GM12878 (cell line): Measurements from ENCODE around the gene GREB1. TPM values are rescaled to one million over a fixed set of nuclear protein-coding genes. Genes with fewer than 3 reads are reported as not detected.

Experiments
- ATAC-seq: fragments of 200-7000 bp; cut with Tn5 transposase; 3 replicates; pipeline ENCODE4 v1.9.1; 2020; ENCODE audit warnings: mild to moderate bottlenecking, moderate library complexity
- BruUV-seq: library from RNA; stranded (reverse); fragments of 400-500 nt; replicated peaks from 2 replicates; lab custom pipeline; 2021; lab: Mats Ljungman, UMichigan
- CTCF ChIA-PET: fragments of 300-600 bp; sonication (Branson Sonifier 250); formaldehyde crosslinking; extraction: SDS; loops from one replicate; lab custom pipeline; 2021; ENCODE audit warnings: inconsistent platforms; lab: Yijun Ruan, JAX
- POLR2A ChIA-PET: fragments of 350-600 bp; formaldehyde crosslinking; extraction: SDS; loops from one replicate; lab custom pipeline; 2021; ENCODE audit warnings: inconsistent platforms; lab: Charles Lee
- RAD21 ChIA-PET: fragments of 300-600 bp; sonication (Branson Sonifier 250); formaldehyde crosslinking; loops from one replicate; lab custom pipeline; 2023; ENCODE audit warnings: antibody characterized with exemption; ENCODE audit not compliant: unreplicated experiment; lab: Charles Lee
- SMC1A ChIA-PET: fragments of 300-600 bp; sonication (Branson Sonifier 250); formaldehyde crosslinking; loops from one replicate; lab custom pipeline; 2023; ENCODE audit not compliant: unreplicated experiment, uncharacterized antibody; lab: Charles Lee
- DNase-seq: peaks from one replicate; pipeline ENCODE4 v3.0.0-alpha.2; 2011; ENCODE audit warnings: low read depth, low spot score
- FAIRE-seq: peaks from 3 replicates; lab custom pipeline; 2011; peaks lifted over from hg19 to GRCh38; lab: Jason Lieb, UNC
- H2AFZ ChIP-seq: 2 replicates; pipeline ENCODE4 v1.6.0; 2011; ENCODE audit warnings: low read depth, low read length, control low read depth; ENCODE audit not compliant: control insufficient read depth
- H3K27ac ChIP-seq: 2 replicates; pipeline ENCODE4 v1.5.1; 2011; ENCODE audit warnings: control low read depth; ENCODE audit not compliant: control insufficient read depth, insufficient read depth
- H3K27me3 ChIP-seq, 2 experiments: replicated peaks in 1 of 2; 2 replicates each; pipeline versions ENCODE4 v1.6.0 to v1.6.1; 2011; ENCODE audit warnings: low read length in 1 of 2; ENCODE audit not compliant: control insufficient read depth in 2 of 2, insufficient read depth in 2 of 2
- H3K36me3 ChIP-seq, 2 experiments: 2 replicates each; pipeline ENCODE4 v1.5.1; 2011; ENCODE audit warnings: low read length in 1 of 2; ENCODE audit not compliant: control insufficient read depth in 2 of 2, insufficient read depth in 2 of 2
- H3K4me1 ChIP-seq: 2 replicates; pipeline ENCODE4 v1.6.1; 2011; ENCODE audit warnings: mild to moderate bottlenecking, low read length, moderate library complexity, mixed read lengths; ENCODE audit not compliant: control insufficient read depth, insufficient read depth
- H3K4me2 ChIP-seq: 2 replicates; pipeline ENCODE4 v1.6.0; 2011; ENCODE audit warnings: control low read depth; ENCODE audit not compliant: control insufficient read depth, insufficient read depth
- H3K4me3 ChIP-seq: fragments of 200-600 bp; sonication (generic); 2 replicates; pipeline ENCODE4 v1.5.1; 2016
- H3K79me2 ChIP-seq: 2 replicates; pipeline ENCODE4 v1.6.0; 2011; ENCODE audit warnings: low read length; ENCODE audit not compliant: control insufficient read depth, insufficient read depth
- H3K9ac ChIP-seq: 2 replicates; pipeline ENCODE4 v1.8.0; 2011; ENCODE audit warnings: low read length, control low read depth, mixed read lengths; ENCODE audit not compliant: control insufficient read depth, insufficient read depth
- H3K9me3 ChIP-seq: replicated peaks from 3 replicates; pipeline ENCODE4 v1.5.1; 2011; ENCODE audit warnings: mild to moderate bottlenecking, low read length; ENCODE audit not compliant: control insufficient read depth, insufficient read depth
- H4K20me1 ChIP-seq: 2 replicates; pipeline ENCODE4 v1.6.0; 2011; ENCODE audit not compliant: control insufficient read depth, insufficient read depth
- BACH1 ChIP-seq: fragments of 450-650 bp; IDR thresholded peaks from 2 replicates; pipeline ENCODE4 v1.6.1; 2017; ENCODE audit warnings: mild to moderate bottlenecking, borderline replicate concordance
- CBX5 ChIP-seq: sonication (generic); IDR thresholded peaks from 2 replicates; pipeline ENCODE4 v1.6.1; 2016; ENCODE audit warnings: low read depth, moderate library complexity, mild to moderate bottlenecking, inconsistent platforms
- IRF4 ChIP-seq: IDR thresholded peaks from 2 replicates; pipeline ENCODE4 v1.6.1; 2011; ENCODE audit warnings: low read depth, low read length
- NFIC ChIP-seq: IDR thresholded peaks from 2 replicates; pipeline ENCODE4 v1.6.1; 2012; ENCODE audit warnings: low read depth, mild to moderate bottlenecking, inconsistent platforms, low read length, moderate library complexity
- RBBP5 ChIP-seq: fragments of 200-600 bp; sonication (generic); conservative IDR thresholded peaks from 2 replicates; pipeline ENCODE4 v1.6.1; 2016
- SRF ChIP-seq, 2 experiments: IDR thresholded peaks; 2 replicates each; pipeline ENCODE4 v1.6.1; 2011; ENCODE audit warnings: low read depth in 2 of 2, low read length in 2 of 2, mild to moderate bottlenecking in 1 of 2, moderate library complexity in 1 of 2
- WRNIP1 ChIP-seq: IDR thresholded peaks from 2 replicates; pipeline ENCODE4 v1.6.1; 2011; ENCODE audit warnings: low read depth, low read length, improper control_type of control experiment, borderline replicate concordance
- WGBS: methylation state at CpG from one replicate; pipeline ENCODE4 v1.1.6; 2016; ENCODE audit warnings: low lambda C conversion rate; ENCODE audit not compliant: insufficient replicate concordance, insufficient coverage; ENCODE audit errors: missing lambda C conversion rate; 5-methylcytosine and 5-hydroxymethylcytosine counted together
- in situ Hi-C: fragments of 300-500 bp; cut with MboI; formaldehyde crosslinking; loops from 9 replicates; pipeline ENCODE4 v1.14.3; 2018; ENCODE audit warnings: mixed read lengths
- intact Hi-C: fragments of 100-400 bp; cut with micrococcal nuclease; formaldehyde crosslinking; loops from one replicate; pipeline ENCODE4 v1.14.2; 2022; ENCODE audit not compliant: unreplicated experiment
- polyA plus RNA-seq, 11 experiments: library from polyadenylated mRNA; depleted of rRNA in 4 of 11; unstranded in 6 of 11; stranded (reverse) in 5 of 11; fragments of >200 nt; fragmentation: Nextera tagmentation in 4 of 11; fragmentation: Illumina TruSeq in 1 of 11; extraction: Ambion mirVana in 4 of 11; extraction: Trizol in 1 of 11; gene quantifications; 1 replicate in 1 of 11; 2 replicates in 10 of 11; pipeline versions ENCODE4 v1.2.1 to v1.2.3, GENCODE V29; 2011 to 2016; ENCODE audit warnings: inconsistent platforms in 2 of 11, missing spikeins in 2 of 11, low read depth in 1 of 11
- total RNA-seq, 4 experiments: library from RNA; depleted of rRNA in 3 of 4; stranded (reverse); fragments of >200 nt in 3 of 4; fragmentation: Illumina TruSeq in 1 of 4; extraction: Trizol in 1 of 4; gene quantifications; 2 replicates each; pipeline versions ENCODE4 v1.2.1 to v1.2.3, GENCODE V29; 2013 to 2021
- TF ChIP-seq, protein P1 (sequence below): fragments of 450-650 bp; formaldehyde crosslinking; IDR thresholded peaks from 2 replicates; pipeline ENCODE4 v1.5.0; 2022; ENCODE audit warnings: mild to moderate bottlenecking, missing genetic modification characterization
- TF ChIP-seq, protein P2 (sequence below): fragments of 450-650 bp; IDR thresholded peaks from 2 replicates; pipeline ENCODE4 v1.6.1; 2018; ENCODE audit warnings: borderline replicate concordance, mild to moderate bottlenecking; ENCODE audit not compliant: partially characterized antibody
- TF ChIP-seq, protein P3 (sequence below): IDR thresholded peaks from 2 replicates; pipeline ENCODE4 v1.6.1; 2011; ENCODE audit warnings: borderline replicate concordance, low read depth, mild to moderate bottlenecking, moderate library complexity, mixed read lengths, low read length; ENCODE audit not compliant: insufficient read depth; ENCODE audit errors: extremely low read length
- TF ChIP-seq, protein P4 (sequence below): fragments of 450-650 bp; IDR thresholded peaks from 2 replicates; pipeline ENCODE4 v1.6.1; 2017; ENCODE audit warnings: antibody characterized with exemption, mild to moderate bottlenecking, moderate library complexity

Gene GREB1
- total and polyA plus RNA-seq, 10 of the 15 experiments (the other 5 are each of a cell fraction or from before 2014, with no cell fraction given) = 0.09 to 2.1 (median 0.37) TPM; not detected in 1

DNA sequence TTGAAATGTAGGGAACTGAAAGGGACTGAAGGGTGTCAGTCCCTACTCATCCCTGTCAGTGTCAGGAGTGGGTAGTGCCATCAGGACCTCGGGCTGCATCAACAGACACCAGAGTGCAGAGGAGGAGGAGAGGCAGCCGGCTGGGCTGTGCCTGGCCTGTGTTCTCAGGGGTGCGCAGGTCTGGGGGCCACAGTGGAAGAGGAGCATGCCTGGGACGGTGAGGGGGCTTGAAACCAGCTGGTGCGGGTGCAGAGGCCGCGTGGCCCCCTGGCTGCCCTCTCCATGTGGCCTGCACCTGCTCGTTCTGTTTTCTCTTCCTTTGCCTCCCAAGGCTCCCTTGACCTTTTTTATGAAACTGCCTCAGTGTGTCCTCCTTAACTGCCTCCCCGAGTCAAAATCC is 94.8 kb downstream of the GREB1 start:
- Histone ChIP-seq H3K36me3 (no peaks in the 10 kb centered on the region), H3K79me2 (no peaks in the 10 kb centered on the region), H3K4me1 (no peaks in the 10 kb centered on the region), H3K4me2 (no peak overlapping the region), H3K4me3 (no peak overlapping the region), H4K20me1 (no peaks in the 10 kb centered on the region), H3K27ac (no peak overlapping the region), H3K9ac (no peak overlapping the region), H2AFZ (no peak overlapping the region), H3K9me3 (no peaks in the 10 kb centered on the region; the same call in 2 of the 3 replicates), H3K27me3 (no peaks in the 10 kb centered on the region; a peak in 1 of 4 replicates)
- no peak for ATAC-seq
- POLR2A ChIA-PET = no interaction called here
- CTCF ChIA-PET = no interaction called here
- SMC1A ChIA-PET = no interaction called here
- intact Hi-C loops (no loop called here), in situ Hi-C loops (no loop called here)
- no peak for FAIRE-seq
- WGBS = 45% methylated on average over 8 of the region's 9 CpGs
- no TSS peak for BruUV-seq
- TF ChIP-seq, protein P1, sequence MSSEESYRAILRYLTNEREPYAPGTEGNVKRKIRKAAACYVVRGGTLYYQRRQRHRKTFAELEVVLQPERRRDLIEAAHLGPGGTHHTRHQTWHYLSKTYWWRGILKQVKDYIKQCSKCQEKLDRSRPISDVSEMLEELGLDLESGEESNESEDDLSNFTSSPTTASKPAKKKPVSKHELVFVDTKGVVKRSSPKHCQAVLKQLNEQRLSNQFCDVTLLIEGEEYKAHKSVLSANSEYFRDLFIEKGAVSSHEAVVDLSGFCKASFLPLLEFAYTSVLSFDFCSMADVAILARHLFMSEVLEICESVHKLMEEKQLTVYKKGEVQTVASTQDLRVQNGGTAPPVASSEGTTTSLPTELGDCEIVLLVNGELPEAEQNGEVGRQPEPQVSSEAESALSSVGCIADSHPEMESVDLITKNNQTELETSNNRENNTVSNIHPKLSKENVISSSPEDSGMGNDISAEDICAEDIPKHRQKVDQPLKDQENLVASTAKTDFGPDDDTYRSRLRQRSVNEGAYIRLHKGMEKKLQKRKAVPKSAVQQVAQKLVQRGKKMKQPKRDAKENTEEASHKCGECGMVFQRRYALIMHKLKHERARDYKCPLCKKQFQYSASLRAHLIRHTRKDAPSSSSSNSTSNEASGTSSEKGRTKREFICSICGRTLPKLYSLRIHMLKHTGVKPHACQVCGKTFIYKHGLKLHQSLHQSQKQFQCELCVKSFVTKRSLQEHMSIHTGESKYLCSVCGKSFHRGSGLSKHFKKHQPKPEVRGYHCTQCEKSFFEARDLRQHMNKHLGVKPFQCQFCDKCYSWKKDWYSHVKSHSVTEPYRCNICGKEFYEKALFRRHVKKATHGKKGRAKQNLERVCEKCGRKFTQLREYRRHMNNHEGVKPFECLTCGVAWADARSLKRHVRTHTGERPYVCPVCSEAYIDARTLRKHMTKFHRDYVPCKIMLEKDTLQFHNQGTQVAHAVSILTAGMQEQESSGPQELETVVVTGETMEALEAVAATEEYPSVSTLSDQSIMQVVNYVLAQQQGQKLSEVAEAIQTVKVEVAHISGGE (CRISPR knock-in tag) = no peak
- TF ChIP-seq BACH1 (no peak), NFIC (no peak), WRNIP1 (no peak), RBBP5 (no peak), SRF (IDR thresholded peaks at IDR 0.05; ENCODE audit: low read depth in 2 of 2, low read length in 2 of 2) (no peak), CBX5 (no peak), IRF4 (no peak)
- TF ChIP-seq, protein P2, sequence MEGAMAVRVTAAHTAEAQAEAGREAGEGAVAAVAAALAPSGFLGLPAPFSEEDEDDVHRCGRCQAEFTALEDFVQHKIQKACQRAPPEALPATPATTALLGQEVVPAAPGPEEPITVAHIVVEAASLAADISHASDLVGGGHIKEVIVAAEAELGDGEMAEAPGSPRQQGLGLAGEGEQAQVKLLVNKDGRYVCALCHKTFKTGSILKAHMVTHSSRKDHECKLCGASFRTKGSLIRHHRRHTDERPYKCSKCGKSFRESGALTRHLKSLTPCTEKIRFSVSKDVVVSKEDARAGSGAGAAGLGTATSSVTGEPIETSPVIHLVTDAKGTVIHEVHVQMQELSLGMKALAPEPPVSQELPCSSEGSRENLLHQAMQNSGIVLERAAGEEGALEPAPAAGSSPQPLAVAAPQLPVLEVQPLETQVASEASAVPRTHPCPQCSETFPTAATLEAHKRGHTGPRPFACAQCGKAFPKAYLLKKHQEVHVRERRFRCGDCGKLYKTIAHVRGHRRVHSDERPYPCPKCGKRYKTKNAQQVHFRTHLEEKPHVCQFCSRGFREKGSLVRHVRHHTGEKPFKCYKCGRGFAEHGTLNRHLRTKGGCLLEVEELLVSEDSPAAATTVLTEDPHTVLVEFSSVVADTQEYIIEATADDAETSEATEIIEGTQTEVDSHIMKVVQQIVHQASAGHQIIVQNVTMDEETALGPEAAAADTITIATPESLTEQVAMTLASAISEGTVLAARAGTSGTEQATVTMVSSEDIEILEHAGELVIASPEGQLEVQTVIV = no peak
- TF ChIP-seq, protein P3, sequence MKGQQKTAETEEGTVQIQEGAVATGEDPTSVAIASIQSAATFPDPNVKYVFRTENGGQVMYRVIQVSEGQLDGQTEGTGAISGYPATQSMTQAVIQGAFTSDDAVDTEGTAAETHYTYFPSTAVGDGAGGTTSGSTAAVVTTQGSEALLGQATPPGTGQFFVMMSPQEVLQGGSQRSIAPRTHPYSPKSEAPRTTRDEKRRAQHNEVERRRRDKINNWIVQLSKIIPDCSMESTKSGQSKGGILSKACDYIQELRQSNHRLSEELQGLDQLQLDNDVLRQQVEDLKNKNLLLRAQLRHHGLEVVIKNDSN = no peak
- TF ChIP-seq, protein P4, sequence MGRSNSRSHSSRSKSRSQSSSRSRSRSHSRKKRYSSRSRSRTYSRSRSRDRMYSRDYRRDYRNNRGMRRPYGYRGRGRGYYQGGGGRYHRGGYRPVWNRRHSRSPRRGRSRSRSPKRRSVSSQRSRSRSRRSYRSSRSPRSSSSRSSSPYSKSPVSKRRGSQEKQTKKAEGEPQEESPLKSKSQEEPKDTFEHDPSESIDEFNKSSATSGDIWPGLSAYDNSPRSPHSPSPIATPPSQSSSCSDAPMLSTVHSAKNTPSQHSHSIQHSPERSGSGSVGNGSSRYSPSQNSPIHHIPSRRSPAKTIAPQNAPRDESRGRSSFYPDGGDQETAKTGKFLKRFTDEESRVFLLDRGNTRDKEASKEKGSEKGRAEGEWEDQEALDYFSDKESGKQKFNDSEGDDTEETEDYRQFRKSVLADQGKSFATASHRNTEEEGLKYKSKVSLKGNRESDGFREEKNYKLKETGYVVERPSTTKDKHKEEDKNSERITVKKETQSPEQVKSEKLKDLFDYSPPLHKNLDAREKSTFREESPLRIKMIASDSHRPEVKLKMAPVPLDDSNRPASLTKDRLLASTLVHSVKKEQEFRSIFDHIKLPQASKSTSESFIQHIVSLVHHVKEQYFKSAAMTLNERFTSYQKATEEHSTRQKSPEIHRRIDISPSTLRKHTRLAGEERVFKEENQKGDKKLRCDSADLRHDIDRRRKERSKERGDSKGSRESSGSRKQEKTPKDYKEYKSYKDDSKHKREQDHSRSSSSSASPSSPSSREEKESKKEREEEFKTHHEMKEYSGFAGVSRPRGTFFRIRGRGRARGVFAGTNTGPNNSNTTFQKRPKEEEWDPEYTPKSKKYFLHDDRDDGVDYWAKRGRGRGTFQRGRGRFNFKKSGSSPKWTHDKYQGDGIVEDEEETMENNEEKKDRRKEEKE = no peak
- DNase-seq = no peak
- RAD21 ChIA-PET = no interaction called here
